Measurements from ENCODE around the gene EPHA3.

The EPHA3 gene

DNA sequence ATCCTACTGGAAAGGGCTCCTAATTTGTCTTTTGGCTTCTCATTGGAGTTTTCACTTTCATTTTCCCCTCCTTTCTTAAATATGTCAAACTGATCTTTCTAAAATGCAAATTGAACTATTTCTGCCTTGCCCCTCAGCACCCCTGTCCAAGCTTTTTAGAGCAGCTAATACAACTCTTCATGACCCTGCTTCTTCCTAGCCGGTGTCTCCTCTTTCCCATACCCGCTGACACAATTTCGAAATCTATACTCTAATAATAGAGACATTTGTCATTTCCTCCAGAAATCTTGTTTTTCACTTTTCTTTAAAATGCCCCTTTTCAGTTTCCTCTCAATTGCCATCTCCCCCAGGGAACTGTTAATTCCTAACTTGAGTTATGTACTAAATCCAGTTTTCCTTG is 2.9 kb upstream of the EPHA3 start:
- TF ChIP-seq, protein P1, sequence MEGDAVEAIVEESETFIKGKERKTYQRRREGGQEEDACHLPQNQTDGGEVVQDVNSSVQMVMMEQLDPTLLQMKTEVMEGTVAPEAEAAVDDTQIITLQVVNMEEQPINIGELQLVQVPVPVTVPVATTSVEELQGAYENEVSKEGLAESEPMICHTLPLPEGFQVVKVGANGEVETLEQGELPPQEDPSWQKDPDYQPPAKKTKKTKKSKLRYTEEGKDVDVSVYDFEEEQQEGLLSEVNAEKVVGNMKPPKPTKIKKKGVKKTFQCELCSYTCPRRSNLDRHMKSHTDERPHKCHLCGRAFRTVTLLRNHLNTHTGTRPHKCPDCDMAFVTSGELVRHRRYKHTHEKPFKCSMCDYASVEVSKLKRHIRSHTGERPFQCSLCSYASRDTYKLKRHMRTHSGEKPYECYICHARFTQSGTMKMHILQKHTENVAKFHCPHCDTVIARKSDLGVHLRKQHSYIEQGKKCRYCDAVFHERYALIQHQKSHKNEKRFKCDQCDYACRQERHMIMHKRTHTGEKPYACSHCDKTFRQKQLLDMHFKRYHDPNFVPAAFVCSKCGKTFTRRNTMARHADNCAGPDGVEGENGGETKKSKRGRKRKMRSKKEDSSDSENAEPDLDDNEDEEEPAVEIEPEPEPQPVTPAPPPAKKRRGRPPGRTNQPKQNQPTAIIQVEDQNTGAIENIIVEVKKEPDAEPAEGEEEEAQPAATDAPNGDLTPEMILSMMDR (IDR thresholded peaks at IDR 0.05; ENCODE audit: extremely low read depth, insufficient read depth, missing control alignments), result no peak
- in situ Hi-C loops (cut with MboI; ENCODE audit: low pct_unique_long_range_greater_than_20kb, low sequenced_read_pairs, unreplicated experiment), result loop anchor here (25.0 kb wide), 1 partner anchor 892 kb away; no protein-coding TSS in a partner anchor
- DNase-seq (ENCODE audit: low spot score), result no peak

DNA sequence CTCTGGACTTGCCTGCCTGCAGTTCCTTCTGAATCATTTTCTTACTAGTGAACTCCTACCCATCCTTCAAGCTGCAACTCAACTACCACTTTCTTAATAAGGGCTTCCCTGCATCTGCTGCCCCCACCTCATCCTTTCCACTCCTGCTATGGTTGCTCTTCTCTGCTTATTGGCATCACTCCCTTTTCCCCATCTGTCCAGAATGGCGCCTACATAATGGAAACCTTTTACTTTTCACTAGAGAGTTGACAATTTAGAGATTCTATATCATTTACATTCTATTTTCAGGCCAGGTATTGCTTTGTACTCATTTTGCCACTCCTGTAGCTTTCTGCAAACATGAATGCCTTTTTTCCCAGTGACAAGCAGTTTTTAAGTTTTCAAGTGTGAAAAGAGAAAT is 1.9 kb upstream of the EPHA3 start:
- in situ Hi-C loops (cut with MboI; ENCODE audit: low pct_unique_long_range_greater_than_20kb, low sequenced_read_pairs, unreplicated experiment), result loop anchor here (25.0 kb wide), 1 partner anchor 893 kb away; no protein-coding TSS in a partner anchor
- TF ChIP-seq, protein P1 (IDR thresholded peaks at IDR 0.05; ENCODE audit: extremely low read depth, insufficient read depth, missing control alignments), result no peak
- DNase-seq (ENCODE audit: low spot score), result no peak

GRCh38 chr3:89108291-89108550 is 800 bp downstream of the EPHA3 start:
- no peak for DNase-seq (ENCODE audit: low spot score)
- in situ Hi-C loops (cut with MboI; ENCODE audit: low pct_unique_long_range_greater_than_20kb, low sequenced_read_pairs, unreplicated experiment), result loop anchor here (25.0 kb wide), 1 partner anchor 896 kb away; no protein-coding TSS in a partner anchor
- TF ChIP-seq, protein P1 (IDR thresholded peaks at IDR 0.05; ENCODE audit: extremely low read depth, insufficient read depth, missing control alignments), result no peak

GRCh38 chr3:89113344-89113743 is 5.9 kb downstream of the EPHA3 start:
- DNase-seq (ENCODE audit: low spot score), result no peak
- TF ChIP-seq, protein P1 (IDR thresholded peaks at IDR 0.05; ENCODE audit: extremely low read depth, insufficient read depth, missing control alignments), result no peak
- in situ Hi-C loops (cut with MboI; ENCODE audit: low pct_unique_long_range_greater_than_20kb, low sequenced_read_pairs, unreplicated experiment), result loop anchor here (25.0 kb wide), 1 partner anchor 901 kb away; no protein-coding TSS in a partner anchor

- DNase-seq (ENCODE audit: low spot score), result peak; percentile 36
- TF ChIP-seq, protein P1 (IDR thresholded peaks at IDR 0.05; ENCODE audit: extremely low read depth, insufficient read depth, missing control alignments), result peak; percentile 70
- in situ Hi-C loops (cut with MboI; ENCODE audit: low pct_unique_long_range_greater_than_20kb, low sequenced_read_pairs, unreplicated experiment), result loop anchor here (25.0 kb wide), 1 partner anchor 902 kb away; no protein-coding TSS in a partner anchor
Measured at GRCh38 chr3:89113893-89114840, 6.7 kb downstream of the EPHA3 start.

GRCh38 chr3:89114841-89115223 is 7.4 kb downstream of the EPHA3 start:
- DNase-seq (ENCODE audit: low spot score), result no peak
- TF ChIP-seq, protein P1 (IDR thresholded peaks at IDR 0.05; ENCODE audit: extremely low read depth, insufficient read depth, missing control alignments), result no peak
- in situ Hi-C loops (cut with MboI; ENCODE audit: low pct_unique_long_range_greater_than_20kb, low sequenced_read_pairs, unreplicated experiment), result loop anchor here (25.0 kb wide), 1 partner anchor 903 kb away; no protein-coding TSS in a partner anchor

Data from GM13977 (cell line).